Stimulated activated CD4-positive, alpha-beta T cell treated with anti-CD3 and anti-CD28 coated beads, Interleukin-4, amount 100 ng/mL, for 48 hours (primary cell): Measurements from ENCODE around the gene RAB4A.
A peak's percentile ranks its signal among the peaks of the same experiment; 100 is the strongest.

Experiments used
- DNase-seq, 2 donors: peaks; one replicate each; pipeline ENCODE4 v3.0.0-alpha.2; 2020; ENCODE audit warnings: low read depth in 2 of 2

The RAB4A gene

DNA sequence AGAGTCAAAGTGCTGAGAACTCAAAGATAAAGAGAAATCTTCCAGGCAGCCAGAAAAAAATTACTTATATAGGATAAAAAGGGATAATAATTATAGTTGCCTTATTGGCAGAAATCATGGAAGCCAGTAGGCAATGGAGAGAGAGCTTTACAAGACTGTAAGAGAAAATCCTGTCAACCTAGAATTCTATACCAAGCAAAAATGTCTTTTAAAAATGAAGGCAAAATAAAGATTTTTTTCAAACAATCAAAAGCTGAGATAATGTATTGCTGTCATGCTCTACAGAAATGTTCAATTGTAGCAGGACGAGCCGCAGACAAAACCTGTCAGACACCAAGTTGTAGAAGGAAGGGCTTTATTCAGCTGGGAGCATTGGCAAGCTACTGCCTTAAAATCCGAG lies 26.8 kb upstream of the RAB4A start:
- no peak for DNase-seq

- DNase-seq, result no peak
Observed at GRCh38 chr1:229247871-229248270, 23.0 kb upstream of the RAB4A start.

DNA sequence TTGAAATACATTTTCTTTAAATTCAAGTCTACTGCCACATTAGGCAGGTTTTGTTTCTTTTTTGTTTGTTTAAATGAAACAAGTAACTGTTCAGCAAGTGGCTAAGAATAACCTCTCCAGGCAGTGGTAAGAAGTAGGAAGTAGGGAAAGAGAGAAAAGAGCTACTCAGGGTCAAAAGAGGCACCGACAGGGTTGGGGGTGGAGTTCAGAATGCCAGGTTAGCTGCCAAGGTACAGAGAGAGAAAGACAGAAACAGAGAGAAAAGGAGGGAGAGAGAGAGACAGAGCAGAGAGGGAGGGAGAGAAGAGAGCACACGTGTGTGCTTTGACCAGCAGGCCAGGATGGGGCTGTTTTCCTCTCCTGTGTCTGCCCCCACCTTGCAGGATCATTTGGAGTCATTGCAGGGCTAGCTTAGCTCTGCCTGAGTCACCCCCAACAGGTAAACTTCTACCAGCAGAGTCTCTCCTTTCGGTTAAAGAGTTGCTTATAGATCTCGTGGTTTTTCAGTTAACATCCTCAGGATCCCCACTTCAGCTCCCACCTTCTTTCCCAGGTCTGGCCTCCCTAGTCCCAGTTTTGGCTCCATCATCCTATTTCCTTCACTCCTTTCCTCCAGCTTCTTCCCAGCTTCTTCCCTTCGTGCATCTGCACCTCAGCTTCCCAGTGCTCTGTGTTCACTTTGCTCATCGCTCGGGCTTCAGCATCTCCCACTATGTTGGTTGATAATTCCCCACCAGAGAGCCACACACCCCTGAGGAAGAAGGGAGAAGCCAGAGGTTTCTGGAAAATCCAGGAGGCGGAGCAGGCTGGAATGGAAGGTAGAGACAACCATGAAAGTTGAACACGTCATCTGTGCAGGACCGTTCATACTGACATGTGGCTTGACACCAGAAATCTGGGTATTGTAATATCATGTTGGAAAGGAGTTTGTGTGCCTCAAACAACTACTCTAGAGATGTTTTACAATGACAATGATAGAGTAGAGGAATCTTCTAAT lies 21.8 kb upstream of the RAB4A start:
- no peak for DNase-seq

DNA sequence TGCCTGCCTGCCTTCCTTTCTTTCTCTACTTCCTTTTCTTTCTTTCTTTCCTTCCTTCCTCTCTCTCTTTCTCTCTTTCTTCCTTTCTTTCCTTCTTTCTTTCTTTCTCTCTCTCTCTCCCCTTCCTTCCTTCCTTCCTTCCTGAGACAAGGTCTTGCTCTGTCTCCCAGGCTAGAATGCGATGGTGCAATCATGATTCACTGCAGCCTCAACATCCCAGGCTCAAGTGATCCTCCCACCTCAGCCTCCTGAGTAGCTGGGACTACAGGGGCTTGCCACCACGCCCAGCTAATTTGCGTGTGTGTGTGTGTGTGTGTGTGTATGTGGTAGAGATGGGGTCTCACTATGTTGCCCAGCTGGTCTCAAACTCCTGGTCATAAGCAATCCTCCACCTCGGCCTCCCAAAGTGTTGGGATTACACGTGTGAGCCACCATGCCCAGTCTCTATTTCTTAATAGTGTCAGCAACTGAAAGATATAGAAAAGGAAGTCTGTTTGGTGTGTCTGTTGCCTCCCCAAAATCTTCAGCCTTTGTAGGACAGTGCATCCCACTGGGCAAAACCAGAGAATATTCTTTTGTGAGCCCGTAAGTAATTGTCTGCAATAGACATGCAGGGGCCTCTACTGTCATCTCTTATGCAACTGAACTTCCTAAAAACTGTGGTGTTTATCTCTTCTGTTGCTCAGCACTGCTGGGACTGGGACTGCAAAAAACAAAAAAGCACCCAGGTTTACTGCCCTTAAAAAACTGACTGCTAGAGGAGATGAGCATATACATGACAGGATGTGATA lies 20.9 kb upstream of the RAB4A start:
- no peak for DNase-seq

DNA sequence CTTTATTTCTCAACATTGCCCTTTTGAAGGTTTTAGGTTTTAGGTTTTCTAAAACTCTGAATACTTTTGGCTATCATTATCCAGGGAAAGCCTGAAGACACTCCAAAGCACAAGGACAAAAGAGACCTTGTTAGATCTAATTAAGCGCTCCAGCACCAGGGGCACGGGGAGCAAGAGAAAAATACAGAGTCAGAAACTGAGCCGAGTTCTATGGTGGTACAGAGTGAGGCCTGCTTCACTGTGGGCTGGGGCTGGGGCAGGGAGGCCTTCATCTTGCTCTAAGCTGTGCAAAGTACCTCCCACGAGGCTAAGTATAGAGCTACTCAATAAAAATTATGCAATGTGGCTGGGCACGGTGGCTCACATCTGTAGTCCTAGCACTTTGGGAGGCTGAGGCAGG lies 19.7 kb upstream of the RAB4A start:
- no peak for DNase-seq

DNA sequence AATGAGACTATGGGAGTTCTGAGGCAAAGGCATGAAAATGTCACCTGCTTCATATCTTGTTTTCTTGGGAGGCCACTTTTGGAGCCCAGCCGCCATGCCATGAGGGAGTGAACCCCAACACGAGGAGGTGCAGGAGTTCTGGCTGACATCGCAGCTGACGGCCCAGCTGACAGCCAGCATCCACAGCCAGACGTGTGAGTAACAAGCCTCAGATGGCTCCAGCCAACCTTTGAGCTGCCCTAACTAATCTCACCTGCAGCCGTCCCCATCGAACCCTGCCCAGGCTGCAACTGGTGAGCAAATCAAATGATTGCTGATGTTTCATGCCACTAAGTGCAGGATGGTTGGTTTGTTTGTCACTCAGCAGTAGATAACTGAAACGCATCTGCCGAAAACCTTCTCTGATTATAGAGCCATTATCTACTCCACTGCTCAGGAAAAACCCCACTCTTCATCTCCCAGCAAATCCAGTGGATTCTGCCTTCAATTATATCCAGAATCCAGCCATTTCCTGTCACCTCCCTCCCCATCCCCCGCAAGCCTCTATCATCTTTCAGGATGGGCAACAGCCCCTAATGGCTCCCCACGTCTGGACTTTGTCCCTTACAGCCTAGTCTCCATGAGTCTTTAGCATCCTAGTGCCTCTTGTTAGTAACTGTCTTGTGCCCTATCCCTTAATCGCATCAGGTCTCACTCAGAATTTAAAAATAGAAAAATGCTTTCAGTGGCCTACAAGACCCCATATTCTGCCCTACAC lies 18.5 kb upstream of the RAB4A start:
- no peak for DNase-seq

- DNase-seq, result no peak
Observed at GRCh38 chr1:229253151-229253974, 17.5 kb upstream of the RAB4A start.

GRCh38 chr1:229254910-229255541 lies 15.9 kb upstream of the RAB4A start:
- no peak for DNase-seq

DNA sequence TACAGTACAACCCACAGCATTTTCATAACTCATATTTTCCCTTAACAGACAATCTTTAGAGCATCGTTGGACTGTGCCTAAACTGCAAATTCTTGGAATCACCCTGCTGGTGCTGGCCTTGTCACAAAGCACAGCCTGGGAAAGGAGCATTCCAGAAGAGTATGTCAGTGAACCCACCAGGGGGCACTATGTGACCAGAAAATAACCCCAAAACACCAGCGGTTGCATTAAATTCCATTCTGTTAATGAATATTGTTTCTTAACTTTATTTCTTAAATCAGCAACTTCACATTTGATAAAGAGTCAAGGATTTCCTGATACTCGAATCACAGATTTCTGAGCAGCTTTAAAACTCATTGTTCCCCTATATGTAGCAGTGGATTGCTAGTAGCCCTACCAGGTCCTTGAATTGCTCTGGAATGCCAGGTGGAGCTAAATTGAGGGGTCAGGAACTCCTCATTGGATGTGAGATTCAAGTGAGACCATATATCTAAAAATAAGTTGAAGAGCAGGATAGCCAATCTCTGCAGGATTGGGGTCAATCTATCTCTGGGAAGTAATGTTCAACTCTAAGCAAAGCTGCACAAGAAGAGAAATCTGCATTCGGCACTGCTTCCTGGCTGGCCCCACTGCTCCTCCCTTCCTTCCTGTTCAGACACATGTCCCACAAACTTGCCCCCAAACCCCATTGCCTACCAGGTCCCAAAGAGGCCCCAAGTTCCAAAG lies 12.7 kb upstream of the RAB4A start:
- peak; percentile 38 to 52 for DNase-seq

- no peak for DNase-seq
Observed at GRCh38 chr1:229258757-229259060, 12.2 kb upstream of the RAB4A start.

- no peak for DNase-seq
Observed at GRCh38 chr1:229260297-229260696, 10.6 kb upstream of the RAB4A start.

GRCh38 chr1:229262239-229262638 lies 8.7 kb upstream of the RAB4A start:
- DNase-seq, result no peak

DNA sequence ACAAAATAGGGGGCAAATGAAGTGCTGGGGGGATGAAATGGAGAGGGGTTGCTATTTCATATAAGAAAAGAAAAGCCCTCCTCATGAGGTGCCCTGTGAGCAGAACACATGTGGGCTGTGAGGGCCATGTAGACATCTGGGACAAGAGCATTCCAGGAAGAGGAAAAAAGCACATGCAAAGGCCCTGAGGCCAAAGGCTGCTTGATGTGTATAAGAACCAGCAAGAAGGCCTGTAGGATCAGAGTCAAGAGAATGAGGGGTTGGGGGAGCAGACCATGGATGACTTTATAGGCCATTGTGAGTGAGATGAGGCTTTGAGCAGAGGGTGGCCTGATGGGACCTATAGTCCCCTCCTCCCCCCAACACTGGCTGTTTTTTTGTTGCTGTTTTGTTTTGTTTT lies 7.7 kb upstream of the RAB4A start:
- DNase-seq, result no peak

- no peak for DNase-seq
Observed at GRCh38 chr1:229264068-229264467, 6.8 kb upstream of the RAB4A start.

DNA sequence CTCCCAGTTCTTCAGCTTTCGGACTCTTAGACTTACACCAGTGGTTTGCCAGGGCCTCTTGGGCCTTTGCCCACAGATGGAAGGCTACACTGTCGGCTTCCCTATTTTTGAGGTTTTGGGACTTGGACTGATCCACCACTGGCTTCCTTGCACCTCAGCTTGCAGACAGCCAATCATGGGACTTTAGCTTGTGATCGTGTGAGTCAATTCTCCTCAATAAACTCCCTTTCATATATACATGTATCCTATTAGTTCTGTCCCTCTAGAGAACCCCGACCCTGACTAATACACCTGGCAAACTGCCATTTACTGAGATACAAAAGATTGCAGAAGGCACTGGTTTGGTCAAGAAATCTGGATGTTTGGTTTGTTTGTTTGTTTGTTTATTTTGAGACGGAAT lies 6.4 kb upstream of the RAB4A start:
- DNase-seq, result no peak

DNA sequence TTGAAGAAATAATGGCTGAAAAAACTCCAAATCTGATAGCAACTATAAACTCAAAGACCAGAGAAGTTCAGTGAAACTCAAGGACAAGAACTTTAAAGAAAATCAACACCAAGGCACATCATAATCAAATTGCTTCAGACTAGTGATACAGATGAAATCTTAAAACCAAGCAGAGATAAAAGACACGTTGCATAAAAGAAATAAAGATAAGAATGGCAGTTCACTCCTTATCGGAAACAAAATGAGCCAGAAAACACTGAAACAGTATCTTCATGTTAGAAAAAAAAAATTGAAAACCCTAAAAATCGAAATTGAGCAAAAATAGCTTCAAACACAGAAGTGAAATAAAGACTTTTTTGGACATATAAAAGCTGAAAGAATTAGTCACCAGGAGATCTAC lies 4.6 kb upstream of the RAB4A start:
- DNase-seq, result no peak

DNA sequence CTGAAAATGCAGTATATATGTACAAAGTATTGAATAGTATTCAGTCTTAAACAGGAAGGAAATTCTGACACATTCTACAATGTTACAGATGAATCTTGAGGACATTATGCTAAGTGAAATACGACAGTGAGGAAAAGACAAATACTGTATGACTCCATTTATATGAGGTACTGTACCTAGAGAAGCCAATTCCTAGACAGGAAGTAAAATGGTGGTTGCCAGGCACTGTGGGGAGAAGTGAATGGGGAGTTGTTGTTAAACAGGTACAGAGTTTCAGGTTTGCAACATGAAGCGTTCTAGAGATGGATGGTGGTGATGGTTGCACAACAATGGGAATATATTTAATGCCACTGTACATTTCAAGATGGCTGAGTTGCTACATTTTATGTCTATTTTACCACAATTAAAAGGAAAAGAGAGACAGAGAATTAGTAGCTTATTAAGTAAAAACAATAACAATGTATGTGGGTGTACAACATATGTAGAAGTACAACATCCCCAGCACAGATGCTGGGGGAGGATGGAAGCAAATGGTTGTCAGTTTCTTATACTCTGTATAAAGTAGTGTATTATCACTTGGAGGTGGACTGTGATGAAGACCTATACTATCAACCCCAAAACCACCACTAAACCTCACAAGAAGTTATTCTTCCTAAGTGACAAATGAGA lies 3.9 kb upstream of the RAB4A start:
- no peak for DNase-seq

- no peak for DNase-seq
Observed at GRCh38 chr1:229268505-229268904, 2.4 kb upstream of the RAB4A start.

GRCh38 chr1:229271448-229272159 lies 693 bp downstream of the RAB4A start:
- no peak for DNase-seq
